Measurements from ENCODE around the gene ADAM12.

ADAM12 gene

DNA sequence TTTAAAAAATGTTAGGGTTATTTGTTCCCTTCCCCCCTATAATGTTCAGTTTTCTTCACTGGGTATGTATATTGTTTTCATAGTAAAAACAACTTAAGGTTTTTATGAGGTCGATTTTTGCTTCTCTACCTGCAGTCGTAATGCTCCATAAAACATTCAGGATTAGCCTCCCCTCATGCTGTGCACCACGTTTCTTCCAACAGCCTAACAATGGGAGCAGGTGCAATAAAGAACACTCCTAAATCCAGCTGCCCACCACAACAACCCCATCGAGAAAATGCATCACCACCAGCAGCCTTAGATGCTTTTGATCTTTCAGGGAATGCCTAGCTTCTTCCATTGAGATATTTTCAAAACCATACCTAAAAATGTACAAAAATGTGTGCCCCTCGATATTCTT is 111.1 kb downstream of the ADAM12 start (continued):
- TF ChIP-seq, protein P1, sequence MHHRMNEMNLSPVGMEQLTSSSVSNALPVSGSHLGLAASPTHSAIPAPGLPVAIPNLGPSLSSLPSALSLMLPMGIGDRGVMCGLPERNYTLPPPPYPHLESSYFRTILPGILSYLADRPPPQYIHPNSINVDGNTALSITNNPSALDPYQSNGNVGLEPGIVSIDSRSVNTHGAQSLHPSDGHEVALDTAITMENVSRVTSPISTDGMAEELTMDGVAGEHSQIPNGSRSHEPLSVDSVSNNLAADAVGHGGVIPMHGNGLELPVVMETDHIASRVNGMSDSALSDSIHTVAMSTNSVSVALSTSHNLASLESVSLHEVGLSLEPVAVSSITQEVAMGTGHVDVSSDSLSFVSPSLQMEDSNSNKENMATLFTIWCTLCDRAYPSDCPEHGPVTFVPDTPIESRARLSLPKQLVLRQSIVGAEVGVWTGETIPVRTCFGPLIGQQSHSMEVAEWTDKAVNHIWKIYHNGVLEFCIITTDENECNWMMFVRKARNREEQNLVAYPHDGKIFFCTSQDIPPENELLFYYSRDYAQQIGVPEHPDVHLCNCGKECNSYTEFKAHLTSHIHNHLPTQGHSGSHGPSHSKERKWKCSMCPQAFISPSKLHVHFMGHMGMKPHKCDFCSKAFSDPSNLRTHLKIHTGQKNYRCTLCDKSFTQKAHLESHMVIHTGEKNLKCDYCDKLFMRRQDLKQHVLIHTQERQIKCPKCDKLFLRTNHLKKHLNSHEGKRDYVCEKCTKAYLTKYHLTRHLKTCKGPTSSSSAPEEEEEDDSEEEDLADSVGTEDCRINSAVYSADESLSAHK (tag by site-specific recombination; IDR thresholded peaks at IDR 0.05): no peak

DNA sequence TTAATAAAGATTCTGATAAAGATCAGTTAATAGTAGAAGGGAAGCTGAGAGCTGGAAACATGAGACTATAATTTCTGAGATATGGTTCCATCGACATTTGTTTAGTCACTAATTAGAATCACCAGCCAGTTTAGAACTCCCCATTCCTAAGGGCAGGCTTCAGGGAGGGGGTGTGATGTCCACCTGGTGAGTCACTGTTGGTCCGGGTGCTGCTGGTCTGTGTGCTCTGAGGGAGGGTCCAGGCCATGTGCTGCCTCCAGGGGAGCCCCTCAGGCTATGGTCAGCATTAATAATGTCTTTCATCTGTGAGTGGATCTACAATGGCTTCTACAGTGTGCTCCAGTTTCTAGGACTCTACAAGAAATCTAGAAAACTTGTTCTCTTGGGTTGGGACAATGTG is 115.8 kb downstream of the ADAM12 start:
- TF ChIP-seq, protein P2, sequence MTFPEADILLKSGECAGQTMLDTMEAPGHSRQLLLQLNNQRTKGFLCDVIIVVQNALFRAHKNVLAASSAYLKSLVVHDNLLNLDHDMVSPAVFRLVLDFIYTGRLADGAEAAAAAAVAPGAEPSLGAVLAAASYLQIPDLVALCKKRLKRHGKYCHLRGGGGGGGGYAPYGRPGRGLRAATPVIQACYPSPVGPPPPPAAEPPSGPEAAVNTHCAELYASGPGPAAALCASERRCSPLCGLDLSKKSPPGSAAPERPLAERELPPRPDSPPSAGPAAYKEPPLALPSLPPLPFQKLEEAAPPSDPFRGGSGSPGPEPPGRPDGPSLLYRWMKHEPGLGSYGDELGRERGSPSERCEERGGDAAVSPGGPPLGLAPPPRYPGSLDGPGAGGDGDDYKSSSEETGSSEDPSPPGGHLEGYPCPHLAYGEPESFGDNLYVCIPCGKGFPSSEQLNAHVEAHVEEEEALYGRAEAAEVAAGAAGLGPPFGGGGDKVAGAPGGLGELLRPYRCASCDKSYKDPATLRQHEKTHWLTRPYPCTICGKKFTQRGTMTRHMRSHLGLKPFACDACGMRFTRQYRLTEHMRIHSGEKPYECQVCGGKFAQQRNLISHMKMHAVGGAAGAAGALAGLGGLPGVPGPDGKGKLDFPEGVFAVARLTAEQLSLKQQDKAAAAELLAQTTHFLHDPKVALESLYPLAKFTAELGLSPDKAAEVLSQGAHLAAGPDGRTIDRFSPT (tag by site-specific recombination; IDR thresholded peaks at IDR 0.05): no peak
- no peak for TF ChIP-seq HOXD13 (CRISPR knock-in tag; IDR thresholded peaks at IDR 0.05; ENCODE audit: borderline replicate concordance)
- TF ChIP-seq, protein P3, sequence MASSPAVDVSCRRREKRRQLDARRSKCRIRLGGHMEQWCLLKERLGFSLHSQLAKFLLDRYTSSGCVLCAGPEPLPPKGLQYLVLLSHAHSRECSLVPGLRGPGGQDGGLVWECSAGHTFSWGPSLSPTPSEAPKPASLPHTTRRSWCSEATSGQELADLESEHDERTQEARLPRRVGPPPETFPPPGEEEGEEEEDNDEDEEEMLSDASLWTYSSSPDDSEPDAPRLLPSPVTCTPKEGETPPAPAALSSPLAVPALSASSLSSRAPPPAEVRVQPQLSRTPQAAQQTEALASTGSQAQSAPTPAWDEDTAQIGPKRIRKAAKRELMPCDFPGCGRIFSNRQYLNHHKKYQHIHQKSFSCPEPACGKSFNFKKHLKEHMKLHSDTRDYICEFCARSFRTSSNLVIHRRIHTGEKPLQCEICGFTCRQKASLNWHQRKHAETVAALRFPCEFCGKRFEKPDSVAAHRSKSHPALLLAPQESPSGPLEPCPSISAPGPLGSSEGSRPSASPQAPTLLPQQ (tag by site-specific recombination; IDR thresholded peaks at IDR 0.05): no peak
- no peak for TF ChIP-seq ZNF37A (tag by site-specific recombination; IDR thresholded peaks at IDR 0.05)
- no peak for TF ChIP-seq ZNF555 (tag by site-specific recombination; conservative IDR thresholded peaks at IDR 0.05)
- TF ChIP-seq, protein P4, sequence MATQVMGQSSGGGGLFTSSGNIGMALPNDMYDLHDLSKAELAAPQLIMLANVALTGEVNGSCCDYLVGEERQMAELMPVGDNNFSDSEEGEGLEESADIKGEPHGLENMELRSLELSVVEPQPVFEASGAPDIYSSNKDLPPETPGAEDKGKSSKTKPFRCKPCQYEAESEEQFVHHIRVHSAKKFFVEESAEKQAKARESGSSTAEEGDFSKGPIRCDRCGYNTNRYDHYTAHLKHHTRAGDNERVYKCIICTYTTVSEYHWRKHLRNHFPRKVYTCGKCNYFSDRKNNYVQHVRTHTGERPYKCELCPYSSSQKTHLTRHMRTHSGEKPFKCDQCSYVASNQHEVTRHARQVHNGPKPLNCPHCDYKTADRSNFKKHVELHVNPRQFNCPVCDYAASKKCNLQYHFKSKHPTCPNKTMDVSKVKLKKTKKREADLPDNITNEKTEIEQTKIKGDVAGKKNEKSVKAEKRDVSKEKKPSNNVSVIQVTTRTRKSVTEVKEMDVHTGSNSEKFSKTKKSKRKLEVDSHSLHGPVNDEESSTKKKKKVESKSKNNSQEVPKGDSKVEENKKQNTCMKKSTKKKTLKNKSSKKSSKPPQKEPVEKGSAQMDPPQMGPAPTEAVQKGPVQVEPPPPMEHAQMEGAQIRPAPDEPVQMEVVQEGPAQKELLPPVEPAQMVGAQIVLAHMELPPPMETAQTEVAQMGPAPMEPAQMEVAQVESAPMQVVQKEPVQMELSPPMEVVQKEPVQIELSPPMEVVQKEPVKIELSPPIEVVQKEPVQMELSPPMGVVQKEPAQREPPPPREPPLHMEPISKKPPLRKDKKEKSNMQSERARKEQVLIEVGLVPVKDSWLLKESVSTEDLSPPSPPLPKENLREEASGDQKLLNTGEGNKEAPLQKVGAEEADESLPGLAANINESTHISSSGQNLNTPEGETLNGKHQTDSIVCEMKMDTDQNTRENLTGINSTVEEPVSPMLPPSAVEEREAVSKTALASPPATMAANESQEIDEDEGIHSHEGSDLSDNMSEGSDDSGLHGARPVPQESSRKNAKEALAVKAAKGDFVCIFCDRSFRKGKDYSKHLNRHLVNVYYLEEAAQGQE (tag by site-specific recombination; IDR thresholded peaks at IDR 0.05): no peak
- no peak for TF ChIP-seq ZNF677 (tag by site-specific recombination; IDR thresholded peaks at IDR 0.05)
- no peak for TF ChIP-seq KLF16 (tag by site-specific recombination; IDR thresholded peaks at IDR 0.05)
- no peak for TF ChIP-seq ZNF239 (tag by site-specific recombination; IDR thresholded peaks at IDR 0.05)
- no peak for TF ChIP-seq REPIN1 (tag by site-specific recombination; IDR thresholded peaks at IDR 0.05; ENCODE audit: low read depth)
- TF ChIP-seq, protein P5, sequence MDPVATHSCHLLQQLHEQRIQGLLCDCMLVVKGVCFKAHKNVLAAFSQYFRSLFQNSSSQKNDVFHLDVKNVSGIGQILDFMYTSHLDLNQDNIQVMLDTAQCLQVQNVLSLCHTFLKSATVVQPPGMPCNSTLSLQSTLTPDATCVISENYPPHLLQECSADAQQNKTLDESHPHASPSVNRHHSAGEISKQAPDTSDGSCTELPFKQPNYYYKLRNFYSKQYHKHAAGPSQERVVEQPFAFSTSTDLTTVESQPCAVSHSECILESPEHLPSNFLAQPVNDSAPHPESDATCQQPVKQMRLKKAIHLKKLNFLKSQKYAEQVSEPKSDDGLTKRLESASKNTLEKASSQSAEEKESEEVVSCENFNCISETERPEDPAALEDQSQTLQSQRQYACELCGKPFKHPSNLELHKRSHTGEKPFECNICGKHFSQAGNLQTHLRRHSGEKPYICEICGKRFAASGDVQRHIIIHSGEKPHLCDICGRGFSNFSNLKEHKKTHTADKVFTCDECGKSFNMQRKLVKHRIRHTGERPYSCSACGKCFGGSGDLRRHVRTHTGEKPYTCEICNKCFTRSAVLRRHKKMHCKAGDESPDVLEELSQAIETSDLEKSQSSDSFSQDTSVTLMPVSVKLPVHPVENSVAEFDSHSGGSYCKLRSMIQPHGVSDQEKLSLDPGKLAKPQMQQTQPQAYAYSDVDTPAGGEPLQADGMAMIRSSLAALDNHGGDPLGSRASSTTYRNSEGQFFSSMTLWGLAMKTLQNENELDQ (tag by site-specific recombination; IDR thresholded peaks at IDR 0.05; ENCODE audit: low read depth): no peak
- TF ChIP-seq ZNF223 (tag by site-specific recombination; IDR thresholded peaks at IDR 0.05): no peak
- no peak for TF ChIP-seq SP7 (tag by site-specific recombination; IDR thresholded peaks at IDR 0.05)
- TF ChIP-seq ZBTB7A (tag by site-specific recombination; IDR thresholded peaks at IDR 0.05; ENCODE audit: low read depth): no peak
- TF ChIP-seq, protein P1 (tag by site-specific recombination; IDR thresholded peaks at IDR 0.05): no peak
- TF ChIP-seq ZNF416 (tag by site-specific recombination; IDR thresholded peaks at IDR 0.05): no peak
- TF ChIP-seq ZNF623 (tag by site-specific recombination; IDR thresholded peaks at IDR 0.05): no peak
- TF ChIP-seq ZNF560 (tag by site-specific recombination; IDR thresholded peaks at IDR 0.05; ENCODE audit: borderline replicate concordance): no peak
- no peaks in the 10 kb centered on the region for H3K36me3 ChIP-seq (ENCODE audit: control insufficient read depth in 2 of 2, insufficient read depth in 1 of 2, low read length in 2 of 2)
- H3K27ac ChIP-seq (ENCODE audit: extremely low read depth, low read depth, low read length): no peak overlapping the region
- peaks cover 7% of the 10 kb centered on the region; the same call in 1 of the 2 replicates for H3K4me1 ChIP-seq (ENCODE audit: control insufficient read depth, insufficient read depth, low read length)
- CTCF ChIA-PET: interaction anchor here (1.6 kb wide), 1 partner anchor 97 kb away, joined by 6 read pairs; no protein-coding TSS in a partner anchor
- POLR2A ChIA-PET: no interaction called here
- H3K4me3 ChIP-seq (ENCODE audit: low read depth, low read length): no peak overlapping the region
- no peaks in the 10 kb centered on the region for H3K9me3 ChIP-seq (ENCODE audit: control insufficient read depth, insufficient read depth, low read depth, low read length)
